ENCODE data around the gene LRBA.

The LRBA gene

DNA sequence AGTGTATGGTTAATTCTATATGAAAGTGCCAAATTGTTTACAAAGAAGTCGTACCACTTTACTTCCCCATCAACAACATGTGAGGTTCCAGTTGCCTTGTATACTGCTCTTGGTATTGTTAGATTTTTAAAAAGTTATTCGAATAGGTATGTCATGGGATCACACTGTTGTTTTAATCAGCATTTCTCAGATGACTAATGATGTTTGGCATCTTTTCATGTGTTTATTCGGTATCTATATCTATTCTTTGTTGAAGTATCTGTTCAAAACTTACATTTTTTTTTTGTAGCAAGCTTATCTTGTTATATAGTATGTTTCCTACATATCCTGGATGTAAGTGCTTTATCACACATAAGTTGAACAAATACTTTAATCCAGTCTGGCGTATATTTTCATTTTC, 532.5 kb downstream of the LRBA start:
- H3K27ac Mint-ChIP-seq = no peak overlapping the region
- H3K4me1 Mint-ChIP-seq (ENCODE audit: low read depth) = no peaks in the 10 kb centered on the region
- H3K27me3 Mint-ChIP-seq = no peaks in the 10 kb centered on the region
- peaks cover 28% of the 10 kb centered on the region for H3K36me3 Mint-ChIP-seq
- H3K9me3 Mint-ChIP-seq (ENCODE audit: low read depth) = no peaks in the 10 kb centered on the region
- no peak overlapping the region for H3K4me3 Mint-ChIP-seq

DNA sequence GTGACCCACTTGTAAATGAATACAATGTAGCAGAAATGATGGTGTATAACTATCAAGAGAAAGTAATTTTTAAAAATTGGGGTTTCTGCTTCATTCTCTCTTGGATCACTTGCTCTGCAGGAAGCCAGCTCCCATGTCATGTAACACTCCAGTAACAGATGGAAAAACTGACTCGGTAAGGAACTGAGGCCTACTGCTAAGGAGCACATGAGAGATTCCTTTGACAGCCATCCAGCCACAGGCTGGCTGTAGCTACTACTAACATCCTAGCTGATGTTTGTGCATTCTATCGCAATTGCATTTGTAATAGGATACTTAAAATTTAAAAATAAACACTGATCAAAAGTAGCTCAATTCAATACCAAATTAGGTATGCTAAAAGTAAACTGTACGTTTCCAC, 535.4 kb downstream of the LRBA start:
- Mint-ChIP-seq H3K27ac (no peak overlapping the region), H3K4me1 (ENCODE audit: low read depth) (no peaks in the 10 kb centered on the region), H3K36me3 (peaks cover 23% of the 10 kb centered on the region), H3K9me3 (ENCODE audit: low read depth) (no peaks in the 10 kb centered on the region), H3K27me3 (no peaks in the 10 kb centered on the region), H3K4me3 (no peak overlapping the region)

DNA sequence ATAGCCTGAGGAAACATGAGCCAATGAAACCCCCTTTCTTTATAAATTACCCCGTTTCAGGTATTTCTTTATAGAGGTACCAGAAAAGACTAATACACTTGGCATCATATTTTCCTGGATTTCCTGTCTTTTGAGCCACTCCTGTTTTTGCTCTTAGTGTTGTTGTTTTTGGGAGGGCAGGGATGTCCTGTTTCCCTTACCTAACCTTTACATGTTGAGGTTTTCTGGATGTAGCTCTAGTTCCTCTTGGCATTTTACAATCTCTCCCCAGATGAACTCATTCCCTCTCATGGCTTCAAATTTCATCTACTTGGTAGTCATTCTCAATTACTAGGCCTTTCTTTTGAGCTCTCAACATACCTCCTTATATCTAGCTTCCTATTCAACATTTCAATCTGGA, 537.2 kb downstream of the LRBA start:
- Mint-ChIP-seq H3K9me3 (ENCODE audit: low read depth) (no peaks in the 10 kb centered on the region), H3K36me3 (peaks cover 32% of the 10 kb centered on the region), H3K27me3 (no peaks in the 10 kb centered on the region), H3K4me3 (no peak overlapping the region), H3K27ac (no peak overlapping the region), H3K4me1 (ENCODE audit: low read depth) (no peaks in the 10 kb centered on the region)

DNA sequence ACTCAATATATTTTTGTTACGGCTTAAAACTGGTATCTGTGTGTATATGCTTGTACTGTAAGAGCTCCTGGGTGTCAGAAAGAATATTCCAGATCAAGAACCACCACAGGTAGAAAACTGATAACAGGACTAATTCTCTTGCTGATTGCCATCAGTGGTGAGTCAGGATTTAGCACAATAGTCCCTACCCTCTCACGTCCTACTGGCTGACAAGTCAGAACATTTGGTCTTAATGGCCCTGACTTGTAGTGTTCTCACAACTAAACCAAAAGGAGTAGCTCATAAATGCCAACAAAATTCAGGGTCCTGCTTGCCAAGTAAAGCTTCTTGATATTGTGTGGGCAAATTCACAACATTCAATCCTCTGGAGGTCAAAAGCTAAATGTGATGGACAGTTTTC, 538.3 kb downstream of the LRBA start:
- H3K9me3 Mint-ChIP-seq (ENCODE audit: low read depth) = no peaks in the 10 kb centered on the region
- peaks cover 35% of the 10 kb centered on the region for H3K36me3 Mint-ChIP-seq
- no peaks in the 10 kb centered on the region for H3K27me3 Mint-ChIP-seq
- H3K27ac Mint-ChIP-seq = no peak overlapping the region
- H3K4me1 Mint-ChIP-seq (ENCODE audit: low read depth) = no peaks in the 10 kb centered on the region
- no peak overlapping the region for H3K4me3 Mint-ChIP-seq

DNA sequence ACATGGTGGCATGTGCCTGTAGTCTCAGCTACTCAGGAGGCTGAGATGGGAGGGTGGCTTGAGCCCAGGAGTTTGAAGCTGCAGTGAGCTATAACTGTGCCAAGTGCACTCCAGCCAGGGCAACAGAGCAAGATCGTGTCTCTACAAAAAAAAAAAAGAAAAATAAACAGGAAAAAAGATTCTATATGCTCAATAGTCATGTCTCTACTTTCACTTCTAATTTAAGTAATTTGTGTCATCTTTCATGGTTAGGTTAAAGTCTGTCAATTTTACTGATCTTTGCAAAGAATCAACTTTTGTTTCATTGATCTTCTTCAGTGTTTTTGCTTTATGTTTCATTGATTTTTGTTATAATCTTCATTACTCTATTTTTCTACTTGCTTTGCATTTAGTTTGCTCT, 539.3 kb downstream of the LRBA start:
- no peak overlapping the region for H3K27ac Mint-ChIP-seq
- H3K4me1 Mint-ChIP-seq (ENCODE audit: low read depth) = no peaks in the 10 kb centered on the region
- no peak overlapping the region for H3K4me3 Mint-ChIP-seq
- no peaks in the 10 kb centered on the region for H3K27me3 Mint-ChIP-seq
- peaks cover 28% of the 10 kb centered on the region for H3K36me3 Mint-ChIP-seq
- no peaks in the 10 kb centered on the region for H3K9me3 Mint-ChIP-seq (ENCODE audit: low read depth)

DNA sequence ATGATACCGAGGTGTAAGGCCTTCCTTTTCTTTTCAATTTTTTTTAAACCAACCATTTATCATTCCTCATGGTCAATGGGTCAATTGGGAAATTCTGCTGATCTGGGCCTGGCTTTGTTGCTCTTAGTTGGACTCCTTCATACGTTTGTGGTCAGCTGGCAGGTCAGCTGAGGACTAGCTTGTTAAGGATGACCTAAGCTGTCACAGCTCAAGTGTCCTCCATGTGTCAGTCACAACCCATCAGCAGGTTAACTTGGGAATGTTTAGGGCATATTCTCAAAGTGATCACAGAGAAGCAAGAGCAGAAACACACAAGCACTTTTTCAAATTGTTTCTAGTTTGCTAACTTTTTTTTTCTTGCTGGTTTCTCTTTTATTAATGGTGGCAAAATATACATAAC, 550.6 kb downstream of the LRBA start:
- Mint-ChIP-seq H3K36me3 (peaks cover 35% of the 10 kb centered on the region), H3K27ac (peak overlapping the region; percentile 13), H3K27me3 (no peaks in the 10 kb centered on the region), H3K4me3 (no peak overlapping the region), H3K4me1 (ENCODE audit: low read depth) (no peaks in the 10 kb centered on the region), H3K9me3 (ENCODE audit: low read depth) (no peaks in the 10 kb centered on the region)

DNA sequence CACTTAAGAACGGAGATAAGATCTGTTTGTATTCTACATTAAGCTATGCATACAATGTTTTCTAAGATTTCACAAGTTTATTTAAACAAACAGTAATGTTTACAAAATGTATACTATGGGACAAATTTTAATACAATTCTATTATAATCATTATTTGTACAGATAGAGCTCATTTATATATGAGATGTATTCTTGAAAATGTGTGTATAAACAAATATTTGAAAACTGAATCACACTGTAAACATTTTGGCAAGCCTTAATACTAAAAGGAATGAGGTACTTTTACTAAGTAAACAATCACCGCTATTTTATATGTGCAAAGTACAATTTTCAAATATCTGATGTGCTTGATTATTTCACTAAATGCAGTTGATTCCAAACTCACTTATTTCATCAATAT, 552.3 kb downstream of the LRBA start:
- H3K27ac Mint-ChIP-seq = no peak overlapping the region
- H3K9me3 Mint-ChIP-seq (ENCODE audit: low read depth) = no peaks in the 10 kb centered on the region
- no peaks in the 10 kb centered on the region for H3K4me1 Mint-ChIP-seq (ENCODE audit: low read depth)
- H3K4me3 Mint-ChIP-seq = no peak overlapping the region
- H3K36me3 Mint-ChIP-seq = peaks cover 33% of the 10 kb centered on the region
- H3K27me3 Mint-ChIP-seq = no peaks in the 10 kb centered on the region

DNA sequence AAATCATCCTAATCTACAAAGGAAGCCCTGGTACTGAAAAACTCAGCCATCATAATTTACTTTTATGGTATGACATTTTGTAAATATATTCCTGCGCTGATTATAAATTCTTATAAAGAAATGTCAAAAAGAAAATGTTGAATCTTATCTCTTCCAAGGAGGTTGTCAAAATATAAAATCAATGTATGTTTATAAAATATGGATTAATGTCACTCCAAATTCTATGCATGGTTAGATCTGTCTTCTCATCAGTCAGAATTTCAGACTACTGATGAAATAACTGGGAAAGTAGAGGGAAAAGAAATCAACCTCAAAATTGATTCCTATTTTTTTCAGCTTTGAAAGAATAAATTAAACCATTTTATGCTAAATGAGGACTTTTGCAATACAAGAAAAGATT, 553.1 kb downstream of the LRBA start:
- H3K27ac Mint-ChIP-seq = no peak overlapping the region
- no peaks in the 10 kb centered on the region for H3K9me3 Mint-ChIP-seq (ENCODE audit: low read depth)
- H3K4me3 Mint-ChIP-seq = no peak overlapping the region
- no peaks in the 10 kb centered on the region for H3K27me3 Mint-ChIP-seq
- peaks cover 36% of the 10 kb centered on the region for H3K36me3 Mint-ChIP-seq
- H3K4me1 Mint-ChIP-seq (ENCODE audit: low read depth) = no peaks in the 10 kb centered on the region

DNA sequence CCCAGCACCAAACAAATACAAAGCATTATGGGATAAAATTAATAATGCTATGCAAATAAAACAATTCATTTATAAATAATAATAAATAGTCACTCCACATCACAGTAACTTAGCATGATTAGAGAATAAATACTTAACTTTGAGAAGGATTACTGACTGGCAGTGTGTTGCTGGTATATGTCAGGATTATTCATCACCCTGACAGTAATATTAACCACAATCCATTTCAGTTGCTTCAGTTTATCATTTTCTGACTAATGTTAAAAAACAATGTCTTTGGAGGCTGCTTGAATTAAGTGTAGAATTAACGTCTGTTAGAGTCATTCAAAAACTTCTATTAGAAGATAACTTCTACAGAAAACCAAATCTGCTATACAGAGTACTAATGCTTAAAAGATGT, 557.3 kb downstream of the LRBA start:
- Mint-ChIP-seq H3K36me3 (peaks cover 22% of the 10 kb centered on the region), H3K9me3 (ENCODE audit: low read depth) (peaks cover 4% of the 10 kb centered on the region), H3K4me1 (ENCODE audit: low read depth) (no peaks in the 10 kb centered on the region), H3K4me3 (no peak overlapping the region), H3K27ac (no peak overlapping the region), H3K27me3 (no peaks in the 10 kb centered on the region)

DNA sequence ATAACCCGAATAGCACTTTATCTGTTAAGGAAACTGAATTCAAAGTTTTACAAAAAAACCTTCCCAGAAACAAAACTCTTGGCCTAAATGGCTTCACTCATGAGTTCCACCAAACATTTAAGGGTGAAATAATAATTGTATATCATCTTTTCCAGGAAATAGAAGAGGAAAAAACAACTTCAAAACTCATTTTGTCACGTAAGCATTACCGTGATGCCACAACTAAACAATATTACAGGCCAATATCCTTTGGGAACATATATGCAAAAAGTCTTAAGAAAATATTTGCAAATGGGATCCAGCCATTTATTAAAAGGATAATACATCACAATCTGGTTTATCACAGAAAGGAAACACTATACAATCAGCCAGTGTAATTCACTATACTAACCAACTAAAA, 563.2 kb downstream of the LRBA start:
- no peaks in the 10 kb centered on the region for H3K27me3 Mint-ChIP-seq
- no peaks in the 10 kb centered on the region for H3K4me1 Mint-ChIP-seq (ENCODE audit: low read depth)
- no peak overlapping the region for H3K27ac Mint-ChIP-seq
- peaks cover 4% of the 10 kb centered on the region for H3K9me3 Mint-ChIP-seq (ENCODE audit: low read depth)
- no peak overlapping the region for H3K4me3 Mint-ChIP-seq
- peaks cover 32% of the 10 kb centered on the region for H3K36me3 Mint-ChIP-seq

DNA sequence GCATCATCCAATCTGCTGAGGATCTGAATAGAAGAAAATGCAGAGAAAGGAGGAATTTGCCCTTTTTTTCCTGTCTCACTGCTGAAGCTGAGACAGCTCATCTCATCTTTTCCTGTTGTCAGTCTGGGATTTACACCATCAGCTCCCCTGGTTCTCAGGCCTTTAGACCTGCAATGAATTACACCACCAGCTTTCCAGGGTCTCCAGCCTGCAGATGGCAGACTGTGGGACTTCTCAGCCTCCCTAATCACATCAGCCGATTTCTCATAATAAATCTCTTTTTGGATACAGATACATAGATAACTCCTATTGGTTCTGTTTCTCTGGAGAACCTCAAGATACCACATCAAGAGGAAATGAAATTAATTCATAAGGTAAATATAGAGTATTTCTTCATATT, 567.7 kb downstream of the LRBA start:
- Mint-ChIP-seq H3K36me3 (peaks cover 26% of the 10 kb centered on the region), H3K9me3 (ENCODE audit: low read depth) (no peaks in the 10 kb centered on the region), H3K4me3 (no peak overlapping the region), H3K27ac (no peak overlapping the region), H3K27me3 (no peaks in the 10 kb centered on the region), H3K4me1 (ENCODE audit: low read depth) (no peaks in the 10 kb centered on the region)

DNA sequence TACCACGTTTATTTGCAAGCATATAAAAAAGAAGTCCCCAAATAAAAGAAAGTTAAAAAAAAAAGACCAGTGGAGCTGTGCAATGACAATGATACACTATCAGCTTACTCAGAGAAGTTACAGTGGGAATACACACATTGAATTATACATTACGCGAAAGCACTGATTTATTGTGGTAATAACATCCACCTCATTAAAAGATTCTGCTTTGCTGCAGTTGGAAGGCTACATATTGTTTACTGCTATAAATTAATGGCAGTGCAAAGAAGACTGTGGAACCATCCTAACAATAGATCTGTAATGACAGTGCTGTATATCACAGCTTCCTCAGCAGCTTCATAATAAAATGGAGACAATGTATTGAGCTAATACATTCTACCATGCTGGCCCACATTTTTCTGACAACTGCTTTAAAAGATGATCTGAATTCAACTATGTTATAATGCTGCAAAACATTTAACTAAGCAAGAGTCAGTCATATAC, 575.6 kb downstream of the LRBA start:
- no peaks in the 10 kb centered on the region for H3K9me3 Mint-ChIP-seq (ENCODE audit: low read depth)
- no peak overlapping the region for H3K4me3 Mint-ChIP-seq
- H3K36me3 Mint-ChIP-seq = peaks cover 19% of the 10 kb centered on the region
- no peaks in the 10 kb centered on the region for H3K27me3 Mint-ChIP-seq
- peaks cover 12% of the 10 kb centered on the region for H3K4me1 Mint-ChIP-seq (ENCODE audit: low read depth)
- H3K27ac Mint-ChIP-seq = no peak overlapping the region

DNA sequence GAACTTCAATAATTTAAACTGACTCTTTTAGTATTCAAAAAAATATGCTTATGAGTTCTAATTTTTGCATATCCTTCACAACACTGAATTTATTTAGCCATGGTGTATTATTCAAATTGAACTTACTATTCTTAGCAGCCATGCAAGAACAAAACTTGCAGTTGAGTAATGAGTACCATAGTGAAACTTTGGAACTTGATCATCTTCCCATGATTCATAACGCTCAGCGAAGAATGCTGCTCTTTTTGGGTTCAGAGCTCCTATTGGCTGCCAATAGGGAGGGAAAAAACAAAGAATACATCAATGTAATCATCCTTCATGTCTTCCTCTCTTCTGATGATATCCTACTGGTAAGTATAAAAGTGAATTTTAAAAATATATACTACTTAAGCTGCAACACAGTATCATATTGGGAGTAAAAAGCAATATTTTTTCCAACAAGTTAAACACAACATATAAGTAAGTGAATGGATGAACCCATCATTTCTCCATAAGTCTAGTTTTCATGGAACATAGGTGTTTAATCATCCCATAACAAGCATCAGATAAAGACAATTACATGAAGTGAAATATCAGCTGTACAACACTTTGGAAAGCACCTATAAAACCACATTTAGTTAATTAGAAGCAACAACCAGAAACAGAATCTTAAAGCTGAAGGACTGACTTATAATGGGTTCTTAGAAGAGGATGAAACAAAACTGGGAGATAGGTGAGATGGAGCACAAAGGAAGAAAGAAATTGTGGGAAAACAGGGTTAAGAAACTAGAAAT, 578.3 kb downstream of the LRBA start:
- peak overlapping the region; percentile 25 for H3K27ac Mint-ChIP-seq
- peaks cover 12% of the 10 kb centered on the region for H3K4me1 Mint-ChIP-seq (ENCODE audit: low read depth)
- H3K4me3 Mint-ChIP-seq = no peak overlapping the region
- no peaks in the 10 kb centered on the region for H3K9me3 Mint-ChIP-seq (ENCODE audit: low read depth)
- no peaks in the 10 kb centered on the region for H3K27me3 Mint-ChIP-seq
- H3K36me3 Mint-ChIP-seq = peaks cover 23% of the 10 kb centered on the region

DNA sequence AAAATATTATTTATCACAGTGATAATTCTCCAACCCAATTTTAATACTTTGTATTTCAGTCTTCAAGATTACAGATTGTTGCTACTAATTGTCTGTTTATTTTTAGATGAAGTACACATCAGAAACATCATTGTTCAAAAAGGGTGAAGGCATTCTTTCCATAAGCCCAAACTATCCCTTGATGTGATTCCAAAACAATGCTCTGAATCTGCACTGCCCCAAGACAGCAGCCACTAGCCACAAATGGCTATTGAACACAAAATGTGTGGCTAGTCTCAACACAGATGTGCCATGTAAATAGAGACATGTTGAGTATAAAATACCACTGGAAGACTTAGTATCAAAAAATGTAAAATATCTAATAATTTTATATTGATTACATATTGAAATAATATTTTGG, 583.9 kb downstream of the LRBA start:
- Mint-ChIP-seq H3K4me3 (no peak overlapping the region), H3K27me3 (no peaks in the 10 kb centered on the region), H3K36me3 (peaks cover 24% of the 10 kb centered on the region)

DNA sequence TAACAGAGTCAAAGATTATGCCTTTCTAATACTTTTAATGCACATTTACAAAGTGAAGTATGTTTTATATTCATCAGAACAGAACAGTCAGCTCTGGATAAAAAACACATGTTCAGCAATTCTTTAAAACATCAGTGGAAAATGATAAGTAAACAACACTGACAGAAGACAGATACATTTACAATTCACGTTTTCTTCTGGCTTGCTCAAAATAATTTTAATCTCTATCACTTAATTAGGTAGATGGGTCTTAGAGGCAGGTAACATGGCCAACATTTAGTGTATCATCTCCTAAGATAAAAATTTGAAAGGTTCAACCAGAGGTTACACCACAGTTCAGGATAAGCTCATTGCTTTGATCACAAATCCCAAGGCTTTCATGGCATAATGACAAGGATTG, 589.9 kb downstream of the LRBA start:
- no peaks in the 10 kb centered on the region for H3K4me1 Mint-ChIP-seq (ENCODE audit: low read depth)
- peaks cover 18% of the 10 kb centered on the region for H3K36me3 Mint-ChIP-seq
- H3K27me3 Mint-ChIP-seq = no peaks in the 10 kb centered on the region
- no peak overlapping the region for H3K4me3 Mint-ChIP-seq
- no peak overlapping the region for H3K27ac Mint-ChIP-seq
- H3K9me3 Mint-ChIP-seq (ENCODE audit: low read depth) = no peaks in the 10 kb centered on the region

More for the DNA sequence above, 583.9 kb downstream of the LRBA start:
- Mint-ChIP-seq H3K9me3 (ENCODE audit: low read depth) (no peaks in the 10 kb centered on the region), H3K4me1 (ENCODE audit: low read depth) (peaks cover 5% of the 10 kb centered on the region), H3K27ac (no peak overlapping the region)

DNA sequence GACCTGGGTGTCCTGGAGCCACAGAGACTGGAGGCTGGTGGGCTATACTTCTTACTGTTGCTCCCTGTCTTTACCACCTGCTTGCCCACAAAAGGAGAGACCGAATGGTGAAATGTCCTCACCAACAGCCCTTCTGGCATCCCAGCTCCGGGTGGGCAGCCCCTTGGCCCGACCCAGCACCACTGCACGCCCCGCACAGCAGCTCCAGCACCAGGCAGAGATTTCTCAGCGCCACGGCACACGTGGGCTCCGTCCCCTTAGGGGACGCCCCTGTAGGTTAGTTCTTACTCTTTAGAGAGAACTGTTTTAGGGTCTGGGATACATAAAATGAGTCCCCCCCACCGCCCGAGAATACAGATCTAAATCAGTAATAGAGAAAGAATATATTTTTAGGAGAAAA, 591.6 kb downstream of the LRBA start:
- no peak overlapping the region for H3K4me3 Mint-ChIP-seq
- no peaks in the 10 kb centered on the region for H3K9me3 Mint-ChIP-seq (ENCODE audit: low read depth)
- no peaks in the 10 kb centered on the region for H3K27me3 Mint-ChIP-seq
- H3K36me3 Mint-ChIP-seq = peaks cover 21% of the 10 kb centered on the region
- H3K27ac Mint-ChIP-seq = no peak overlapping the region
- no peaks in the 10 kb centered on the region for H3K4me1 Mint-ChIP-seq (ENCODE audit: low read depth)

All from activated naive CD8-positive, alpha-beta T cell (primary cell).